ENCODE measurements around the gene KIFC3. TPM values are rescaled to one million over a fixed set of nuclear protein-coding genes. Genes with fewer than 3 reads are reported as not detected.
A peak's percentile ranks its signal among the peaks of the same experiment; 100 is the strongest.

Gene KIFC3
- total and polyA plus RNA-seq, 2 of the 13 experiments (the other 11 are each of a cell fraction or from before 2014, with no cell fraction given): 42.1 to 45.3 TPM

DNA sequence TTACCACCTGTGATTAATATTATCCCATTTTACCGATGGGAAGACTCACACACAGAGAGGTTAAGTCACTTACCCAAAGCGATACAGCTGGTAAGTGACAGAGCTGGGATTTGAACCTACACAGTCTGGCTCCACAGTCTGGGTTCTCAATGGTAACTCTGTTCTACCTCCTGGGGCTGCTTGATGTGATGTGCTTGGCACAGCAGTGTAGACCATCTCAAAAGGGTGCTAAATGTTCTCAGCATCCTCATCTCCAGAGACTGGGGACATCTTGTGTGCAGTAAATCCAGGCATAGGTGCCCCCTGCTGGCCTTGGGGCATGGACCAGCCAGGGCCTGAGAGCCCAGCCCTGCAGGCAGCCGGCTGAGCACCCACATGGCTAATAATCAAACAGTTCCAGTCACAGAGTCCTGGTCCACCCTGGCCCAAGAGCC is 82.1 kb downstream of the KIFC3 start:
- Histone ChIP-seq H2AFZ (ENCODE audit: low read length) (no peak overlapping the region), H4K20me1 (ENCODE audit: insufficient read depth, low read length) (no peaks in the 10 kb centered on the region), H3K79me2 (ENCODE audit: insufficient read depth, low read length) (no peaks in the 10 kb centered on the region), H3K4me3 (replicated peaks in 1 of 3; ENCODE audit: insufficient read depth in 1 of 3, low read depth in 2 of 3, low read length in 3 of 3) (no peak overlapping the region), H3K9ac (ENCODE audit: insufficient read depth, low read depth, low read length) (no peak overlapping the region), H3K27me3 (ENCODE audit: control insufficient read depth in 1 of 2, insufficient read depth in 2 of 2, low read length in 2 of 2) (no peaks in the 10 kb centered on the region), H3K4me1 (ENCODE audit: insufficient read depth, low read length) (peaks cover 29% of the 10 kb centered on the region), H3K4me2 (ENCODE audit: low read depth, low read length) (0 out of 2 replicates have a peak overlapping the region, but pooled peaks have one; percentile 16), H3K36me3 (replicated peaks in 1 of 2; ENCODE audit: control insufficient read depth in 1 of 2, insufficient read depth in 2 of 2, low read length in 2 of 2) (no peaks in the 10 kb centered on the region), H3K9me3 (ENCODE audit: low read length) (no peaks in the 10 kb centered on the region), H3K27ac (ENCODE audit: extremely low read length, insufficient read depth, low read length) (no peak overlapping the region)
- FAIRE-seq (peak; percentile 94), DNase-seq (ENCODE audit: low spot score) (peak; percentile 72), ATAC-seq (peak; percentile 96)
- WGBS (ENCODE audit: low lambda C conversion rate): 44% methylated on average over 3 of the region's 3 CpGs
- intact Hi-C loops (cut with micrococcal nuclease; ENCODE audit: unreplicated experiment): loop anchor here (1.0 to 5.0 kb wide), 8 partner anchors 16 to 144 kb away; no protein-coding TSS in a partner anchor
- BruUV-seq (replicated peaks): no TSS peak
- ChIA-PET POLR2A (no interaction called here), CTCF (ENCODE audit: low intra/inter-chr PET ratio, low total read pairs) (interaction anchor here (0.7 to 4.4 kb wide), 9 partner anchors 10 to 154 kb away, joined by 3 to 151 read pairs (median 4); no protein-coding TSS in a partner anchor)
- in situ Hi-C loops (cut with HindIII; ENCODE audit: extremely low pct_ligation_motif_present, low pct_unique_long_range_greater_than_20kb): no loop called here
- TF ChIP-seq ZBED4 (CRISPR knock-in tag; IDR thresholded peaks at IDR 0.05; ENCODE audit: borderline replicate concordance): peak; percentile 67; the same call in 1 of the 2 replicates
- TF ChIP-seq ETV5 (CRISPR knock-in tag; IDR thresholded peaks at IDR 0.05; ENCODE audit: borderline replicate concordance): peak; percentile 23; the same call in 1 of the 2 replicates
- TF ChIP-seq TBP (CRISPR knock-in tag; IDR thresholded peaks at IDR 0.05): no peak
- peak; percentile 18; the same call in 1 of the 2 replicates for TF ChIP-seq FOXK1 (CRISPR knock-in tag; IDR thresholded peaks at IDR 0.05; ENCODE audit: borderline replicate concordance, low read depth)
- TF ChIP-seq NR2F6 (IDR thresholded peaks at IDR 0.05): no peak
- peak; percentile 63; the same call in 1 of the 2 replicates for TF ChIP-seq NR2F6 (CRISPR knock-in tag; IDR thresholded peaks at IDR 0.05)
- TF ChIP-seq REPIN1 (CRISPR knock-in tag; IDR thresholded peaks at IDR 0.05; ENCODE audit: borderline replicate concordance, low read depth): 0 out of 2 replicates have a peak, but pooled peaks have one; percentile 34
- TF ChIP-seq ZNF740 (CRISPR knock-in tag; IDR thresholded peaks at IDR 0.05): no peak
- TF ChIP-seq RFXAP (CRISPR knock-in tag; IDR thresholded peaks at IDR 0.05; ENCODE audit: borderline replicate concordance): peak; percentile 72; the same call in 1 of the 2 replicates
- TF ChIP-seq ZNF639 (CRISPR knock-in tag; conservative IDR thresholded peaks at IDR 0.05): no peak
- TF ChIP-seq, protein P1, sequence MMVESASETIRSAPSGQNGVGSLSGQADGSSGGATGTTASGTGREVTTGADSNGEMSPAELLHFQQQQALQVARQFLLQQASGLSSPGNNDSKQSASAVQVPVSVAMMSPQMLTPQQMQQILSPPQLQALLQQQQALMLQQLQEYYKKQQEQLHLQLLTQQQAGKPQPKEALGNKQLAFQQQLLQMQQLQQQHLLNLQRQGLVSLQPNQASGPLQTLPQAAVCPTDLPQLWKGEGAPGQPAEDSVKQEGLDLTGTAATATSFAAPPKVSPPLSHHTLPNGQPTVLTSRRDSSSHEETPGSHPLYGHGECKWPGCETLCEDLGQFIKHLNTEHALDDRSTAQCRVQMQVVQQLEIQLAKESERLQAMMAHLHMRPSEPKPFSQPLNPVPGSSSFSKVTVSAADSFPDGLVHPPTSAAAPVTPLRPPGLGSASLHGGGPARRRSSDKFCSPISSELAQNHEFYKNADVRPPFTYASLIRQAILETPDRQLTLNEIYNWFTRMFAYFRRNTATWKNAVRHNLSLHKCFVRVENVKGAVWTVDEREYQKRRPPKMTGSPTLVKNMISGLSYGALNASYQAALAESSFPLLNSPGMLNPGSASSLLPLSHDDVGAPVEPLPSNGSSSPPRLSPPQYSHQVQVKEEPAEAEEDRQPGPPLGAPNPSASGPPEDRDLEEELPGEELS (CRISPR knock-in tag; IDR thresholded peaks at IDR 0.05): no peak
- TF ChIP-seq ZBTB4 (CRISPR knock-in tag; IDR thresholded peaks at IDR 0.05; ENCODE audit: borderline replicate concordance): peak; percentile 68; the same call in 1 of the 2 replicates
- peak; percentile 74 for TF ChIP-seq ZNF263 (CRISPR knock-in tag; IDR thresholded peaks at IDR 0.05)

Measured in HepG2 (cell line).